HG03039 (cell line): Measurements from ENCODE around the gene FOXG1.

Experiments
- ATAC-seq: cut with Tn5 transposase; IDR thresholded peaks from one replicate; pipeline ENCODE4 v1.9.1; 2021; ENCODE audit warnings: mild to moderate bottlenecking, moderate library complexity; ENCODE audit not compliant: unreplicated experiment

The FOXG1 gene

GRCh38 chr14:28774764-28775735 lies 8.5 kb downstream of the FOXG1 start:
- ATAC-seq = no peak

- no peak for ATAC-seq
These were observed 10.1 kb downstream of the FOXG1 start for GRCh38 chr14:28776482-28777266.

GRCh38 chr14:28777471-28778137 lies 11.0 kb downstream of the FOXG1 start:
- ATAC-seq = no peak

DNA sequence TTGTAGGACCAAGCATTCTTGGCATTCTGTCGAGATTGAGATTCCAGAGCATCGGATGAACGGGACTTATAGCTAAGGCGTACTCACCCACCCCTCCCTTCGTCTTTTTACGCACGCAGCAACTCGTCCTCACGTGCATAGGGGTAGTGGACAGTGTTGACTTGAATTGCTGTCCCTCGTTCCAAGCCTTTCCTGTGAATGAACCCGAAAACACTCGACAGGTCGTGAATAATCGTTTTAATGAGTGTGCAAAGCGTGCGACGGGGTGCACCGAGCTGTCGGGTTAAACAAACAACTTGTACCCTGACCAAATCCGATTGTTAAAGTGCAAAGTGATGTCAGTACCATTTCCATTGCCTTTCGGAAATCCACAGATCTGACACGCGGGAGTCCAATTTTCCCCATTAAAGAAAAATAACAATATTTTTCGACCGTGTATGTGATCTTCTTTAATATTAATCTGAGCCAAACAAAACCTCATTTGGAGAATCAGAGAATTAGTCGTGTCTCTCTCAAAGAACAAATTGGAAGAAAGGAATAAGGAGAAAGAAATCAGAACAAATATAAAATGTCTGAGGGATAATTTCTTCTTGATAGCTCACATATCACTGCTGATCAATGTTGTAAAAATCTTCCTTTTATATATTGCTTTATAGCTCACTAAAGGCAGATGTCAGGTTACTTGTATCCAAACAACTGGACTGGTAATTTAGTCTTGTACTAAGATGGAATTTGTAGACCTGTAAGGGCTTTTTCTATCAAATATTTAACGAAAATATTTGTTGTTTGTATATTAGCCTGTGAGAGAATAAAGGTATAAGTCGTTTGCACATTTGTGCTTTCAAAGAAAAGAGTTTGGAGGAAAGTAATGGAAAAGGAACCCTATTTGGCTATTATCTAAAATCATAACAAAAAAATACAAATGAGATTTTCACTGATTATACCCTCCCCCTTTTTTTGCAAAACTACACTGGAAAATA lies 11.8 kb downstream of the FOXG1 start:
- no peak for ATAC-seq

DNA sequence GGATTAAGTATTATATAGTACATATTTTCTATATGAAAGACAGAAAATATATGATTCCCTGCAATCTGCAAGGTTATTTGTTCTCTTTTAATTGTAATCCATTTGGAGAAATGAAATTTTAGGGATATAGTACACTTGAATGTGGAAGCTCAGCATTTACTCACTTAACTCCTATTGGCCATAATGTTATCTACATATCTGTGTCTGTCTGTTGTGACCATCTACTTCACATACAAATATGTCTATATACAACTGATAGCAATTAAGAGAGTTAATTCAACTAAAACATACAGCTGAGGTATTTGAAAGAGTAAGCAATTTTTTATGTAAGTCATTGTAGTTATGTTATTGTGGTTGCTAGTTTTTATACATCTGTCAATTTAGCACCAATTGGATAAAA lies 12.9 kb downstream of the FOXG1 start:
- ATAC-seq = no peak

- no peak for ATAC-seq
These were observed 14.5 kb downstream of the FOXG1 start for GRCh38 chr14:28780843-28781820.

GRCh38 chr14:28782301-28782700 lies 15.7 kb downstream of the FOXG1 start:
- ATAC-seq = no peak

DNA sequence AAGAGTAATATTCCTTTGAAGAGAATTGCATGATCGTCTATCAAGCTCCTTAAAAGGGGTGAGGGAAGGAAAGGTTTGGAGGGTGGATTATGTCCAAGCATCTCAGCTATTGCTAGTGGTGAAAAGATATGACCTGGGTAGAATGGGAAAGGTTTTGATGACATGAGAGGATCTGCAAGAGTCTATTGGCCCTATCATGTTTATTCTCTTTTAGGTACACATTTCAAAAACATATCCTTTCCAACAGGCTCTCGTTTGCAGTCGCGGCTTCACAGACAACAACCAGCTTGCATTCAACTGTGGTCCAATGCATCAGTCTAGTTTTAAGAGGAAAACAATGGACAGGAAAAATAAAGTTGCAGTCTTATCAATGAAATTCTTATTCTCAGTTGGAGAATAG lies 17.1 kb downstream of the FOXG1 start:
- no peak for ATAC-seq

DNA sequence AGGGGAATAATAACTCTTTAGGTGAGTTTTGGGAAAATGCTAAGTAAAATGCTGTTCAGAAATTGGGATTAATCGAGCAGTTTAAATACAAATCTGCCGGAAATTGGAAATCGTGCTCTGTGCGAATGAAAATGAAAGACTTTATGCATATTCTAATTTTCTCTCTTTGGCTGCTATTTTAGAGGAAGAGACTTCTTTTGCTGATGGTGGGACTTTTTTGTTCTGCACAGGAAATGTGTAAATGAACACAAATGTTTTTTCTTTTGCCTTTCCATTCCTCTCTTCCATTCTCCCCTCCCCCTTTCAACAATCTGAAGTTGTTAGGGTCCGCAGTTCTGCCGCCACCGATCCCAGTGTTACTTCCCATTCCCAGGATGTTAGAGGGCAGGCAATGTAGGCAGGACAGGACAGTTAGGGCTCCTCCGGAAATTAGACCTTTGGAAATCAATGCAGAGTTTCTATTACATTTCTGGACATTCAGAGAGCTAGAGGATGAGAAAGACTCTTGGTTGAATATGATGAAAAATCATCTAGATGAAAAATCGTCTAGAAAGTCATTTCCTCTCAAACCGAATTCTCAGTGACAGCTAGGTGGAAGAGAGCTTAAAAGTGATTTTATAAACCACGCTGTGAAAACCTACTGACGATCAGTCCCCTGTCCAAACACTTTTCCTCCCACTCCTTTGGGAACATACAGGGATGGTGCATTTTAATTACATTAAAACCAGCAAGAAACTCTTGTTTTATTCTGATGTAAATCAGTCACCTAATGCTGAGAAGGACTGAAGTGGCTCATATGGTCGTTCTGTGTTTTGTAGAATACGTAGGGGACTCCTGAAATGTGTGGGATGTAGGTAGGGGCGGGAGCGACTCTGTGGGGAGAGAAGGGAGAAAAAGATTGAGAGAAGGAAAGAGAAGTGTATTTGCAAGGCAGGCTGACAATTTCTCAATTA lies 17.8 kb downstream of the FOXG1 start:
- no peak for ATAC-seq

GRCh38 chr14:28785096-28785952 lies 18.7 kb downstream of the FOXG1 start:
- ATAC-seq = no peak

GRCh38 chr14:28807518-28807917 lies 40.9 kb downstream of the FOXG1 start:
- ATAC-seq = no peak

DNA sequence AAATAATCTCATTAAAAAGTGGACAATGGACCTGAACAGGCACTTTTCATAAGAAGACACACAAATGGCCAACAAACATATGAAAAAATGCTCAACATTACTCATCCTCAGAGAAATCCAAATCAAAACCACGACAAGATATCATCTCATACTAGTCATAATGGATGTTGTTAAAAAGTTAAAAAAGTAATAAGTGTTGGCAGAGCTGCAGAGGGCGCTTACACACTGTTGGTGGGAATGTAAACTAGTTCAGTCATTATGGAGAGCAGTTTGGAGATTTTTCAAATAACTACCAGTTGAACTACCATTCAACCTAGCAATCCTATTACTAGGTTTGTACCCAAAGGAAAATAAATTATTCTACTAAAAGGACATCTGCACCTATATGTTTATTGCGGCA lies 47.2 kb downstream of the FOXG1 start:
- ATAC-seq = no peak
